HEK293 (cell line): Measurements from ENCODE around the gene GPI.

Source experiments
- CTCF ChIA-PET: fragments of 350-600 bp; formaldehyde crosslinking; extraction: SDS; loops from one replicate; lab custom pipeline; 2021; ENCODE audit warnings: antibody characterized with exemption; lab: Yijun Ruan, JAX
- POLR2A ChIA-PET: fragments of 300-600 bp; formaldehyde crosslinking; extraction: SDS; loops from one replicate; lab custom pipeline; 2020; ENCODE audit warnings: antibody characterized with exemption, inconsistent platforms; lab: Yijun Ruan, JAX
- H3K27ac ChIP-seq: fragments of 200-500 bp; sonication (Bioruptor generic); 2 replicates; pipeline ENCODE4 v1.5.1; 2014; ENCODE audit warnings: low read depth, low read length, control low read depth, inconsistent platforms; ENCODE audit errors: extremely low read depth
- H3K36me3 ChIP-seq, 2 experiments: fragments of 200-500 bp in 1 of 2; sonication (Bioruptor generic) in 1 of 2; 1 replicate in 1 of 2; 2 replicates in 1 of 2; pipeline ENCODE4 v1.5.1; 2014 to 2017; ENCODE audit warnings: inconsistent platforms in 2 of 2, low read length in 2 of 2; ENCODE audit not compliant: control insufficient read depth in 2 of 2, insufficient read depth in 1 of 2
- H3K4me1 ChIP-seq: fragments of 200-500 bp; sonication (Bioruptor generic); 2 replicates; pipeline ENCODE4 v1.5.1; 2014; ENCODE audit warnings: mild to moderate bottlenecking, low read length, inconsistent platforms; ENCODE audit not compliant: control insufficient read depth, insufficient read depth
- H3K4me3 ChIP-seq: 2 replicates; pipeline ENCODE4 v1.5.1; 2011; ENCODE audit warnings: low read depth, mild to moderate bottlenecking, control low read depth, low read length, moderate library complexity
- H3K9me3 ChIP-seq: fragments of 200-500 bp; sonication (Bioruptor generic); 2 replicates; pipeline ENCODE4 v1.5.1; 2014; ENCODE audit warnings: low read depth, low read length, inconsistent platforms; ENCODE audit not compliant: control insufficient read depth, insufficient read depth
- BCL11A ChIP-seq: fragments of 450-650 bp; formaldehyde crosslinking; IDR thresholded peaks from 2 replicates; pipeline ENCODE4 v1.5.1; 2016; ENCODE audit warnings: low read depth, missing biosample characterization, missing genetic modification characterization
- GFI1B ChIP-seq: fragments of 450-650 bp; formaldehyde crosslinking; IDR thresholded peaks from 2 replicates; pipeline ENCODE4 v1.5.1; 2016; ENCODE audit warnings: missing biosample characterization, missing genetic modification characterization
- KLF8 ChIP-seq: fragments of 450-650 bp; formaldehyde crosslinking; IDR thresholded peaks from 2 replicates; pipeline ENCODE4 v1.5.1; 2016; ENCODE audit warnings: missing biosample characterization, missing genetic modification characterization
- ZBTB8A ChIP-seq: fragments of 450-650 bp; formaldehyde crosslinking; IDR thresholded peaks from 2 replicates; pipeline ENCODE4 v1.5.1; 2016; ENCODE audit warnings: missing biosample characterization, missing genetic modification characterization
- ZFP37 ChIP-seq: fragments of 450-650 bp; formaldehyde crosslinking; IDR thresholded peaks from 2 replicates; pipeline ENCODE4 v1.5.1; 2016; ENCODE audit warnings: missing biosample characterization, missing genetic modification characterization
- ZFP41 ChIP-seq: fragments of 450-650 bp; formaldehyde crosslinking; IDR thresholded peaks from 2 replicates; pipeline ENCODE4 v1.5.1; 2016; ENCODE audit warnings: missing biosample characterization, missing genetic modification characterization, borderline replicate concordance
- ZNF2 ChIP-seq: fragments of 450-650 bp; formaldehyde crosslinking; IDR thresholded peaks from 2 replicates; pipeline ENCODE4 v1.5.1; 2016; ENCODE audit warnings: missing biosample characterization, missing genetic modification characterization
- ZNF266 ChIP-seq: fragments of 450-650 bp; formaldehyde crosslinking; IDR thresholded peaks from 2 replicates; pipeline ENCODE4 v1.5.1; 2016; ENCODE audit warnings: missing biosample characterization, missing genetic modification characterization, low read depth
- ZNF501 ChIP-seq: fragments of 450-650 bp; formaldehyde crosslinking; IDR thresholded peaks from 2 replicates; pipeline ENCODE4 v1.5.1; 2016; ENCODE audit warnings: missing biosample characterization, missing genetic modification characterization
- ZNF549 ChIP-seq: fragments of 450-650 bp; IDR thresholded peaks from 2 replicates; pipeline ENCODE4 v1.5.1; 2018; ENCODE audit warnings: missing biosample characterization, missing genetic modification characterization, mild to moderate bottlenecking, inconsistent platforms, moderate library complexity
- ZNF558 ChIP-seq: fragments of 450-650 bp; formaldehyde crosslinking; IDR thresholded peaks from 2 replicates; pipeline ENCODE4 v1.5.1; 2016; ENCODE audit warnings: missing biosample characterization, missing genetic modification characterization
- ZNF623 ChIP-seq: fragments of 450-650 bp; formaldehyde crosslinking; IDR thresholded peaks from 2 replicates; pipeline ENCODE4 v1.5.1; 2016; ENCODE audit warnings: missing biosample characterization, missing genetic modification characterization
- ZNF626 ChIP-seq: fragments of 450-650 bp; sonication (Bioruptor Pico); formaldehyde crosslinking; IDR thresholded peaks from 2 replicates; pipeline ENCODE4 v1.5.1; 2018; ENCODE audit warnings: missing biosample characterization, missing genetic modification characterization, inconsistent platforms
- ZNF76 ChIP-seq: fragments of 450-650 bp; formaldehyde crosslinking; IDR thresholded peaks from 2 replicates; pipeline ENCODE4; 2016; ENCODE audit warnings: low read depth, missing biosample characterization, missing genetic modification characterization, borderline replicate concordance
- TF ChIP-seq, protein P1 (sequence below): fragments of 450-650 bp; formaldehyde crosslinking; IDR thresholded peaks from 2 replicates; pipeline ENCODE4 v1.5.1; 2016; ENCODE audit warnings: missing biosample characterization, missing genetic modification characterization
- TF ChIP-seq, protein P2 (sequence below): fragments of 450-650 bp; formaldehyde crosslinking; IDR thresholded peaks from 2 replicates; pipeline ENCODE4 v1.5.1; 2017; ENCODE audit warnings: missing biosample characterization, missing genetic modification characterization
- TF ChIP-seq, protein P3 (sequence below): fragments of 450-650 bp; formaldehyde crosslinking; IDR thresholded peaks from 2 replicates; pipeline ENCODE4 v1.5.1; 2016; ENCODE audit warnings: missing biosample characterization, missing genetic modification characterization
- TF ChIP-seq, protein P4 (sequence below): fragments of 450-650 bp; formaldehyde crosslinking; IDR thresholded peaks from 2 replicates; pipeline ENCODE4 v1.5.1; 2016; ENCODE audit warnings: missing biosample characterization, missing genetic modification characterization
- TF ChIP-seq, protein P5 (sequence below): fragments of 450-650 bp; formaldehyde crosslinking; IDR thresholded peaks from 2 replicates; pipeline ENCODE4 v1.5.1; 2016; ENCODE audit warnings: missing biosample characterization, missing genetic modification characterization
- TF ChIP-seq, protein P6 (sequence below): fragments of 450-650 bp; formaldehyde crosslinking; IDR thresholded peaks from 2 replicates; pipeline ENCODE4 v1.5.1; 2017; ENCODE audit warnings: missing biosample characterization, missing genetic modification characterization

Gene GPI

DNA sequence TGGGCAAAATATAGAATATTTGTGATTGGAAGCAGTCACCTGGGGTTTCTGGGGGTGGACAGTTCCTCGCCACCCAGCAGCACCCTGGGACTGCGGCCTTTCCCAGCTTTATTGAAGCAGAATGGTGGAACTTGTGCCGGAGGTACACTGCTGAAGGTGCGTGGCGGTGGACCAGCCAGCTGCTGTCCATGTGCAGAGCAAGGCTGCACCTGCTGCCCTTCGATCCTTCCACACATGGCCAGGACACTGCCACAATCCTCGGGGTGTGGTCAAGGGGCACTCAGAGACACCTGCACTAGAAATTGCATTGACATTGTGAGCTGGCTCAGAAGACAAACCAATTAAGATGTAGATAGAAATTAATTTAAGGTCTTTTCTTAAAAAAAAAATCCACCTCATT, 11.4 kb upstream of the GPI start (continued):
- TF ChIP-seq ZNF266 = no peak

DNA sequence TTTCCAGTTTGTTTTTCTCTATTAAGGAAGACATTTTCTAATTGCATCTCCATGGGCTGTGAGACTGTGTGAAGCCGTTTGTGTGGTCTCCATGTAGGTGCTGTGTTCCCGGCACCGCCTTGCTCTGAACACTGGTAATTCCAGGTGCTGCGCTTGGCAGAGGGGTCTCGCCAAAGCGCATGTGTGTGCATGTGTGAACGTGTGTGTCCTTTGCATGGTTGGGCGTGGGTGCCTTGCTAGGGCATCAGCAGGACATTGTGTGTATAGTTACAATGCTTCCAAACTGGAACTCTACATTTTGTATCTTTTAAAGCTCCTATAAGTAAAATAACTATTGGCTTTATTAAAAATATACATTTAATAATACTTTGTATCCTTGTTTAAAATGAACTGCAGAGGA, 9.8 kb upstream of the GPI start:
- no peak for TF ChIP-seq ZFP41 (tag by site-specific recombination)
- TF ChIP-seq ZNF76 (tag by site-specific recombination) = no peak
- TF ChIP-seq ZBTB8A (tag by site-specific recombination) = no peak
- TF ChIP-seq, protein P1, sequence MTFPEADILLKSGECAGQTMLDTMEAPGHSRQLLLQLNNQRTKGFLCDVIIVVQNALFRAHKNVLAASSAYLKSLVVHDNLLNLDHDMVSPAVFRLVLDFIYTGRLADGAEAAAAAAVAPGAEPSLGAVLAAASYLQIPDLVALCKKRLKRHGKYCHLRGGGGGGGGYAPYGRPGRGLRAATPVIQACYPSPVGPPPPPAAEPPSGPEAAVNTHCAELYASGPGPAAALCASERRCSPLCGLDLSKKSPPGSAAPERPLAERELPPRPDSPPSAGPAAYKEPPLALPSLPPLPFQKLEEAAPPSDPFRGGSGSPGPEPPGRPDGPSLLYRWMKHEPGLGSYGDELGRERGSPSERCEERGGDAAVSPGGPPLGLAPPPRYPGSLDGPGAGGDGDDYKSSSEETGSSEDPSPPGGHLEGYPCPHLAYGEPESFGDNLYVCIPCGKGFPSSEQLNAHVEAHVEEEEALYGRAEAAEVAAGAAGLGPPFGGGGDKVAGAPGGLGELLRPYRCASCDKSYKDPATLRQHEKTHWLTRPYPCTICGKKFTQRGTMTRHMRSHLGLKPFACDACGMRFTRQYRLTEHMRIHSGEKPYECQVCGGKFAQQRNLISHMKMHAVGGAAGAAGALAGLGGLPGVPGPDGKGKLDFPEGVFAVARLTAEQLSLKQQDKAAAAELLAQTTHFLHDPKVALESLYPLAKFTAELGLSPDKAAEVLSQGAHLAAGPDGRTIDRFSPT = no peak
- TF ChIP-seq ZNF501 (tag by site-specific recombination) = no peak
- TF ChIP-seq KLF8 (tag by site-specific recombination) = no peak
- TF ChIP-seq GFI1B (tag by site-specific recombination) = no peak
- TF ChIP-seq, protein P2, sequence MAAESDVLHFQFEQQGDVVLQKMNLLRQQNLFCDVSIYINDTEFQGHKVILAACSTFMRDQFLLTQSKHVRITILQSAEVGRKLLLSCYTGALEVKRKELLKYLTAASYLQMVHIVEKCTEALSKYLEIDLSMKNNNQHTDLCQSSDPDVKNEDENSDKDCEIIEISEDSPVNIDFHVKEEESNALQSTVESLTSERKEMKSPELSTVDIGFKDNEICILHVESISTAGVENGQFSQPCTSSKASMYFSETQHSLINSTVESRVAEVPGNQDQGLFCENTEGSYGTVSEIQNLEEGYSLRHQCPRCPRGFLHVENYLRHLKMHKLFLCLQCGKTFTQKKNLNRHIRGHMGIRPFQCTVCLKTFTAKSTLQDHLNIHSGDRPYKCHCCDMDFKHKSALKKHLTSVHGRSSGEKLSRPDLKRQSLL (tag by site-specific recombination) = no peak
- TF ChIP-seq BCL11A = no peak
- no peak for TF ChIP-seq ZNF626
- TF ChIP-seq, protein P3, sequence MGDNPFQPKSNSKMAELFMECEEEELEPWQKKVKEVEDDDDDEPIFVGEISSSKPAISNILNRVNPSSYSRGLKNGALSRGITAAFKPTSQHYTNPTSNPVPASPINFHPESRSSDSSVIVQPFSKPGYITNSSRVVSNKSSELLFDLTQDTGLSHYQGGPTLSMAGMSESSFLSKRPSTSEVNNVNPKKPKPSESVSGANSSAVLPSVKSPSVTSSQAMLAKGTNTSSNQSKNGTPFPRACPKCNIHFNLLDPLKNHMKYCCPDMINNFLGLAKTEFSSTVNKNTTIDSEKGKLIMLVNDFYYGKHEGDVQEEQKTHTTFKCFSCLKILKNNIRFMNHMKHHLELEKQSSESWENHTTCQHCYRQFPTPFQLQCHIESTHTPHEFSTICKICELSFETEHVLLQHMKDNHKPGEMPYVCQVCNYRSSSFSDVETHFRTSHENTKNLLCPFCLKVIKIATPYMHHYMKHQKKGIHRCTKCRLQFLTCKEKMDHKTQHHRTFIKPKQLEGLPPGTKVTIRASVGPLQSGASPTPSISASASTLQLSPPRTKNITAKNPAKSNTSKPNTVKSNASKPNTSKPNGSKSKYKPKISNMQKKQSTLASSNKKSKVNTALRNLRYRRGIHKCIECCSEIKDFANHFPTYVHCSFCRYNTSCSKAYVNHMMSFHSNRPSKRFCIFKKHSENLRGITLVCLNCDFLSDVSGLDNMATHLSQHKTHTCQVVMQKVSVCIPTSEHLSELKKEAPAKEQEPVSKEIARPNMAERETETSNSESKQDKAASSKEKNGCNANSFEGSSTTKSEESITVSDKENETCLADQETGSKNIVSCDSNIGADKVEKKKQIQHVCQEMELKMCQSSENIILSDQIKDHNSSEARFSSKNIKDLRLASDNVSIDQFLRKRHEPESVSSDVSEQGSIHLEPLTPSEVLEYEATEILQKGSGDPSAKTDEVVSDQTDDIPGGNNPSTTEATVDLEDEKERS = no peak
- TF ChIP-seq, protein P4, sequence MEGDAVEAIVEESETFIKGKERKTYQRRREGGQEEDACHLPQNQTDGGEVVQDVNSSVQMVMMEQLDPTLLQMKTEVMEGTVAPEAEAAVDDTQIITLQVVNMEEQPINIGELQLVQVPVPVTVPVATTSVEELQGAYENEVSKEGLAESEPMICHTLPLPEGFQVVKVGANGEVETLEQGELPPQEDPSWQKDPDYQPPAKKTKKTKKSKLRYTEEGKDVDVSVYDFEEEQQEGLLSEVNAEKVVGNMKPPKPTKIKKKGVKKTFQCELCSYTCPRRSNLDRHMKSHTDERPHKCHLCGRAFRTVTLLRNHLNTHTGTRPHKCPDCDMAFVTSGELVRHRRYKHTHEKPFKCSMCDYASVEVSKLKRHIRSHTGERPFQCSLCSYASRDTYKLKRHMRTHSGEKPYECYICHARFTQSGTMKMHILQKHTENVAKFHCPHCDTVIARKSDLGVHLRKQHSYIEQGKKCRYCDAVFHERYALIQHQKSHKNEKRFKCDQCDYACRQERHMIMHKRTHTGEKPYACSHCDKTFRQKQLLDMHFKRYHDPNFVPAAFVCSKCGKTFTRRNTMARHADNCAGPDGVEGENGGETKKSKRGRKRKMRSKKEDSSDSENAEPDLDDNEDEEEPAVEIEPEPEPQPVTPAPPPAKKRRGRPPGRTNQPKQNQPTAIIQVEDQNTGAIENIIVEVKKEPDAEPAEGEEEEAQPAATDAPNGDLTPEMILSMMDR = no peak
- TF ChIP-seq ZNF2 (tag by site-specific recombination) = no peak
- TF ChIP-seq ZFP37 (tag by site-specific recombination) = no peak
- TF ChIP-seq, protein P5, sequence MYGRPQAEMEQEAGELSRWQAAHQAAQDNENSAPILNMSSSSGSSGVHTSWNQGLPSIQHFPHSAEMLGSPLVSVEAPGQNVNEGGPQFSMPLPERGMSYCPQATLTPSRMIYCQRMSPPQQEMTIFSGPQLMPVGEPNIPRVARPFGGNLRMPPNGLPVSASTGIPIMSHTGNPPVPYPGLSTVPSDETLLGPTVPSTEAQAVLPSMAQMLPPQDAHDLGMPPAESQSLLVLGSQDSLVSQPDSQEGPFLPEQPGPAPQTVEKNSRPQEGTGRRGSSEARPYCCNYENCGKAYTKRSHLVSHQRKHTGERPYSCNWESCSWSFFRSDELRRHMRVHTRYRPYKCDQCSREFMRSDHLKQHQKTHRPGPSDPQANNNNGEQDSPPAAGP = no peak
- no peak for TF ChIP-seq ZNF623 (tag by site-specific recombination)
- TF ChIP-seq ZNF549 (tag by site-specific recombination) = no peak
- no peak for TF ChIP-seq ZNF558
- TF ChIP-seq, protein P6, sequence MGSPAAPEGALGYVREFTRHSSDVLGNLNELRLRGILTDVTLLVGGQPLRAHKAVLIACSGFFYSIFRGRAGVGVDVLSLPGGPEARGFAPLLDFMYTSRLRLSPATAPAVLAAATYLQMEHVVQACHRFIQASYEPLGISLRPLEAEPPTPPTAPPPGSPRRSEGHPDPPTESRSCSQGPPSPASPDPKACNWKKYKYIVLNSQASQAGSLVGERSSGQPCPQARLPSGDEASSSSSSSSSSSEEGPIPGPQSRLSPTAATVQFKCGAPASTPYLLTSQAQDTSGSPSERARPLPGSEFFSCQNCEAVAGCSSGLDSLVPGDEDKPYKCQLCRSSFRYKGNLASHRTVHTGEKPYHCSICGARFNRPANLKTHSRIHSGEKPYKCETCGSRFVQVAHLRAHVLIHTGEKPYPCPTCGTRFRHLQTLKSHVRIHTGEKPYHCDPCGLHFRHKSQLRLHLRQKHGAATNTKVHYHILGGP (tag by site-specific recombination) = no peak
- peaks cover 8% of the 10 kb centered on the region for H3K4me1 ChIP-seq
- ChIA-PET CTCF (interaction anchor here (3.6 kb wide), 1 partner anchor 9 kb away, joined by 29 read pairs; no protein-coding TSS in a partner anchor), POLR2A (no interaction called here)
- no peak overlapping the region for H3K27ac ChIP-seq
- H3K4me3 ChIP-seq = no peak overlapping the region
- H3K36me3 ChIP-seq = peaks cover 38 to 51% of the 10 kb centered on the region in 2 experiments
- no peaks in the 10 kb centered on the region for H3K9me3 ChIP-seq
